Esophagus (tissue), 2 donors: Measurements from ENCODE around the gene GTF3C5. TPM values are rescaled to one million over a fixed set of nuclear protein-coding genes. Genes with fewer than 3 reads are reported as not detected.
"Not testable (repeated sequence)": the region's sequence is repeated elsewhere in the genome, so short reads cannot be mapped to it uniquely, and the experiment has no call there.

Experiments used
- H3K27ac ChIP-seq, 2 donors: one replicate each; pipeline ENCODE4 v1.5.1; 2013; ENCODE audit warnings: low read depth in 2 of 2, mild to moderate bottlenecking in 2 of 2, inconsistent platforms in 1 of 2, low read length in 1 of 2, moderate library complexity in 1 of 2
- H3K27me3 ChIP-seq, 2 donors: one replicate each; pipeline ENCODE4 v1.6.1; 2013; ENCODE audit warnings: low read length in 2 of 2, control low read depth in 1 of 2, mild to moderate bottlenecking in 1 of 2; ENCODE audit not compliant: insufficient read depth in 2 of 2, control insufficient read depth in 1 of 2
- H3K36me3 ChIP-seq, 2 donors: one replicate each; pipeline ENCODE4 v1.6.1; 2013; ENCODE audit warnings: low read length in 1 of 2; ENCODE audit not compliant: control insufficient read depth in 2 of 2, insufficient read depth in 2 of 2
- H3K4me1 ChIP-seq, 2 donors: one replicate each; pipeline ENCODE4 v1.6.1; 2013; ENCODE audit warnings: low read length in 1 of 2; ENCODE audit not compliant: control insufficient read depth in 2 of 2, insufficient read depth in 2 of 2
- H3K4me3 ChIP-seq, 2 donors: one replicate each; pipeline ENCODE4 v1.5.1; 2013; ENCODE audit warnings: low read length in 2 of 2, mild to moderate bottlenecking in 2 of 2, low read depth in 1 of 2, moderate library complexity in 1 of 2
- H3K9me3 ChIP-seq, 2 donors: one replicate each; pipeline ENCODE4 v1.6.1; 2013; ENCODE audit warnings: mild to moderate bottlenecking in 2 of 2, low read depth in 1 of 2, low read length in 1 of 2, moderate library complexity in 1 of 2; ENCODE audit not compliant: control insufficient read depth in 2 of 2, insufficient read depth in 1 of 2
- WGBS, 2 donors: extraction: QIAGEN DNeasy Blood & Tissue Kit; methylation state at CpG; one replicate each; pipeline ENCODE4 v1.1.7; 2013; 5-methylcytosine and 5-hydroxymethylcytosine counted together
- polyA plus RNA-seq, 2 donors: library from polyadenylated mRNA; stranded (reverse); fragments of 200-250 nt; gene quantifications; one replicate each; pipeline ENCODE4 v1.2.3, GENCODE V29; 2013
- donor health status: healthy with polysubstance abuse.
- donor health status: Bipolar disorder and iron deficiency.

Gene GTF3C5
- polyA plus RNA-seq, 2 donors, result 46.3 to 64.0 TPM

DNA sequence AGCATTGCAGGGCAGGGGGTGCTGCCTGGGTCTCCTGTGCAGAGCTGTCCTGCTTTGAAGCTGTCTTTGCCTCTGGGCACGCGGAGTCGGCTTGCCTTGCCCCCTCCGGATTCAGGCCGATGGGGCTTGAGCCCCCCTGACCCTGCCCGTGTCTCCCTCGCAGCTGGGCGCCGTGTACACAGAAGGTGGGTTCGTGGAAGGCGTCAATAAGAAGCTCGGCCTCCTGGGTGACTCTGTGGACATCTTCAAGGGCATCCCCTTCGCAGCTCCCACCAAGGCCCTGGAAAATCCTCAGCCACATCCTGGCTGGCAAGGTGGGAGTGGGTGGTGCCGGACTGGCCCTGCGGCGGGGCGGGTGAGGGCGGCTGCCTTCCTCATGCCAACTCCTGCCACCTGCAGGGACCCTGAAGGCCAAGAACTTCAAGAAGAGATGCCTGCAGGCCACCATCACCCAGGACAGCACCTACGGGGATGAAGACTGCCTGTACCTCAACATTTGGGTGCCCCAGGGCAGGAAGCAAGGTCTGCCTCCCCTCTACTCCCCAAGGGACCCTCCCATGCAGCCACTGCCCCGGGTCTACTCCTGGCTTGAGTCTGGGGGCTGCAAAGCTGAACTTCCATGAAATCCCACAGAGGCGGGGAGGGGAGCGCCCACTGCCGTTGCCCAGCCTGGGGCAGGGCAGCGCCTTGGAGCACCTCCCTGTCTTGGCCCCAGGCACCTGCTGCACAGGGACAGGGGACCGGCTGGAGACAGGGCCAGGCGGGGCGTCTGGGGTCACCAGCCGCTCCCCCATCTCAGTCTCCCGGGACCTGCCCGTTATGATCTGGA, 33.7 kb downstream of the GTF3C5 start:
- 70 to 72% methylated on average over 24 to 30 of the region's 30 CpGs for WGBS, 2 donors
- Histone ChIP-seq H3K27ac (no peak overlapping the region), H3K27me3 (no peaks in the 10 kb centered on the region), H3K9me3 (no peaks in the 10 kb centered on the region), H3K36me3 (peaks cover 0 to 5% of the 10 kb centered on the region in 2 donors), H3K4me1 (peaks cover 5 to 26% of the 10 kb centered on the region in 2 donors), H3K4me3 (no peak overlapping the region)

DNA sequence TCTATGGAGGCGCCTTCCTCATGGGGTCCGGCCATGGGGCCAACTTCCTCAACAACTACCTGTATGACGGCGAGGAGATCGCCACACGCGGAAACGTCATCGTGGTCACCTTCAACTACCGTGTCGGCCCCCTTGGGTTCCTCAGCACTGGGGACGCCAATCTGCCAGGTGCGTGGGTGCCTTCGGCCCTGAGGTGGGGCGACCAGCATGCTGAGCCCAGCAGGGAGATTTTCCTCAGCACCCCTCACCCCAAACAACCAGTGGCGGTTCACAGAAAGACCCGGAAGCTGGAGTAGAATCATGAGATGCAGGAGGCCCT, 34.2 kb downstream of the GTF3C5 start:
- H3K27me3 ChIP-seq, result no peaks in the 10 kb centered on the region
- H3K27ac ChIP-seq, result no peak overlapping the region
- H3K9me3 ChIP-seq, result no peaks in the 10 kb centered on the region
- H3K36me3 ChIP-seq, result peaks cover 0 to 5% of the 10 kb centered on the region in 2 donors
- no peak overlapping the region for H3K4me3 ChIP-seq
- 79 to 97% methylated on average over 17 of the region's 17 CpGs for WGBS, 2 donors
- H3K4me1 ChIP-seq, result peaks cover 5 to 22% of the 10 kb centered on the region in 2 donors

DNA sequence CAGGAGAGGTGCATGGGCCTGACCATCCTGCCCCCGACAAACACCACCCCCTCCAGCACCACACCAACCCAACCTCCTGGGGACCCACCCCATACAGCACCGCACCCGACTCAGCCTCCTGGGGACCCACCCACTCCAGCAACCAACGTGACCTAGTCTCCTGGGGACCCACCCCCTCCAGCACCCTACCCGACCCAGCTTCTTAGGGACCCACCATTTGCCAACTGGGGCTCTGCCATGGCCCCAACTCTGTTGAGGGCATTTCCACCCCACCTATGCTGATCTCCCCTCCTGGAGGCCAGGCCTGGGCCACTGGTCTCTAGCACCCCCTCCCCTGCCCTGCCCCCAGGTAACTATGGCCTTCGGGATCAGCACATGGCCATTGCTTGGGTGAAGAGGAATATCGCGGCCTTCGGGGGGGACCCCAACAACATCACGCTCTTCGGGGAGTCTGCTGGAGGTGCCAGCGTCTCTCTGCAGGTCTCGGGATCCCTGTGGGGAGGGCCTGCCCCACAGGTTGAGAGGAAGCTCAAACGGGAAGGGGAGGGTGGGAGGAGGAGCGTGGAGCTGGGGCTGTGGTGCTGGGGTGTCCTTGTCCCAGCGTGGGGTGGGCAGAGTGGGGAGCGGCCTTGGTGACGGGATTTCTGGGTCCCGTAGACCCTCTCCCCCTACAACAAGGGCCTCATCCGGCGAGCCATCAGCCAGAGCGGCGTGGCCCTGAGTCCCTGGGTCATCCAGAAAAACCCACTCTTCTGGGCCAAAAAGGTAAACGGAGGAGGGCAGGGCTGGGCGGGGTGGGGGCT, 35.6 kb downstream of the GTF3C5 start:
- H3K27ac ChIP-seq, result no peak overlapping the region
- H3K4me3 ChIP-seq, result no peak overlapping the region
- H3K27me3 ChIP-seq, result no peaks in the 10 kb centered on the region
- H3K36me3 ChIP-seq, result peaks cover 0 to 5% of the 10 kb centered on the region in 2 donors
- H3K4me1 ChIP-seq, result peaks cover 3 to 20% of the 10 kb centered on the region in 2 donors
- WGBS, 2 donors, result 85 to 91% methylated on average over 23 to 25 of the region's 25 CpGs
- no peaks in the 10 kb centered on the region for H3K9me3 ChIP-seq

- Histone ChIP-seq H3K27me3 (no peaks in the 10 kb centered on the region), H3K4me1 (peaks cover 2 to 19% of the 10 kb centered on the region in 2 donors), H3K4me3 (no peak overlapping the region), H3K27ac (no peak overlapping the region), H3K9me3 (no peaks in the 10 kb centered on the region), H3K36me3 (peaks cover 0 to 5% of the 10 kb centered on the region in 2 donors)
- 78 to 93% methylated on average over 10 to 11 of the region's 11 CpGs for WGBS, 2 donors
Observed at GRCh38 chr9:133067006-133067405, 36.2 kb downstream of the GTF3C5 start.

GRCh38 chr9:133067813-133068212, 37.0 kb downstream of the GTF3C5 start:
- H3K4me3 ChIP-seq, result no peak overlapping the region
- H3K27ac ChIP-seq, result no peak overlapping the region
- WGBS, 2 donors, result 55 to 64% methylated on average over 11 of the region's 11 CpGs
- H3K9me3 ChIP-seq, result no peaks in the 10 kb centered on the region
- peaks cover 0 to 5% of the 10 kb centered on the region in 2 donors for H3K36me3 ChIP-seq
- H3K4me1 ChIP-seq, result peaks cover 2 to 19% of the 10 kb centered on the region in 2 donors
- H3K27me3 ChIP-seq, result no peaks in the 10 kb centered on the region

GRCh38 chr9:133068431-133068830, 37.6 kb downstream of the GTF3C5 start:
- WGBS, 2 donors, result 91 to 100% methylated on average over 1 to 3 of the region's 15 CpGs

GRCh38 chr9:133070500-133070961, 39.7 kb downstream of the GTF3C5 start:
- 77 to 89% methylated on average over 17 of the region's 17 CpGs for WGBS, 2 donors
- H3K36me3 ChIP-seq, H3K9me3 ChIP-seq, H3K4me1 ChIP-seq, H3K4me3 ChIP-seq, H3K27ac ChIP-seq, H3K27me3 ChIP-seq: not testable (repeated sequence)

More at GRCh38 chr9:133068431-133068830, 37.6 kb downstream of the GTF3C5 start:
- peaks cover 2 to 17% of the 10 kb centered on the region in 2 donors for H3K4me1 ChIP-seq
- H3K27me3 ChIP-seq, H3K27ac ChIP-seq, H3K9me3 ChIP-seq, H3K36me3 ChIP-seq, H3K4me3 ChIP-seq: not testable (repeated sequence)

- WGBS, 2 donors, result 84 to 87% methylated on average over 12 to 23 of the region's 31 CpGs
- not testable (repeated sequence) for H3K9me3 ChIP-seq, H3K36me3 ChIP-seq, H3K4me3 ChIP-seq, H3K27ac ChIP-seq, H3K27me3 ChIP-seq, H3K4me1 ChIP-seq
Observed at GRCh38 chr9:133070985-133071384, 40.2 kb downstream of the GTF3C5 start.

DNA sequence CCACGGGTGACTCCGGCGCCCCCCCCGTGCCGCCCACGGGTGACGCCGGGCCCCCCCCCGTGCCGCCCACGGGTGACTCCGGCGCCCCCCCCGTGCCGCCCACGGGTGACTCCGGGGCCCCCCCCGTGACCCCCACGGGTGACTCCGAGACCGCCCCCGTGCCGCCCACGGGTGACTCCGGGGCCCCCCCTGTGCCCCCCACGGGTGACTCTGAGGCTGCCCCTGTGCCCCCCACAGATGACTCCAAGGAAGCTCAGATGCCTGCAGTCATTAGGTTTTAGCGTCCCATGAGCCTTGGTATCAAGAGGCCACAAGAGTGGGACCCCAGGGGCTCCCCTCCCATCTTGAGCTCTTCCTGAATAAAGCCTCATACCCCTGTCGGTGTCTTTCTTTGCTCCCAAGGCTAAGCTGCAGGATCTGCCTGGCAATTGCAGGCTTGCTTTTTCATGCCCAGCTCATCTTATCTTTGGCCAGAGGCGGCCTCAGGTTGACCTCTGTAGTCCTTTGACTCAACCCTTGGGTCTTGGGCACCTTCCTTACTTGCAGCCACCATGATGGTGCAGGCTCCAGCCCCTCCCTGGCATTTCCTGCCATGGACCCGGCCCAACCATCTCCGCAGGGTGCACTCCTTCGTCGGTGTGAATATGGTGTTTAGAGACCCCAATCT, 40.8 kb downstream of the GTF3C5 start:
- WGBS, 2 donors, result 78 to 84% methylated on average over 13 to 33 of the region's 33 CpGs
- Histone ChIP-seq H3K27me3 (no peaks in the 10 kb centered on the region), H3K36me3 (no peaks in the 10 kb centered on the region), H3K4me1 (peaks cover 0 to 2% of the 10 kb centered on the region in 2 donors), H3K4me3 (no peak overlapping the region), H3K9me3 (no peaks in the 10 kb centered on the region), H3K27ac (no peak overlapping the region)
